Mononuclear cell (primary cell): Measurements from ENCODE around the gene ZXDC. TPM values are rescaled to one million over a fixed set of nuclear protein-coding genes. Genes with fewer than 3 reads are reported as not detected.

ENCODE experiments used
- H3K27me3 ChIP-seq: 2 replicates; pipeline ENCODE4 v1.6.0; 2011; ENCODE audit warnings: low read length, control low read depth; ENCODE audit not compliant: insufficient read depth
- H3K4me1 ChIP-seq: 2 replicates; pipeline ENCODE4 v1.5.1; 2011; ENCODE audit warnings: mild to moderate bottlenecking, low read length, control low read depth; ENCODE audit not compliant: insufficient read depth
- H3K4me3 ChIP-seq: 2 replicates; pipeline ENCODE4 v1.5.1; 2011; ENCODE audit warnings: mild to moderate bottlenecking, low read length, moderate library complexity
- H3K9me3 ChIP-seq: 2 replicates; pipeline ENCODE4 v1.5.1; 2011; ENCODE audit warnings: low read depth, mild to moderate bottlenecking, control low read depth, low read length
- total RNA-seq: library from RNA; depleted of rRNA; stranded (reverse); fragments of >200 nt; gene quantifications from one replicate; pipeline ENCODE4 v1.2.3, GENCODE V29; 2012

ZXDC gene
- total RNA-seq, 1 donor = 63.2 TPM

DNA sequence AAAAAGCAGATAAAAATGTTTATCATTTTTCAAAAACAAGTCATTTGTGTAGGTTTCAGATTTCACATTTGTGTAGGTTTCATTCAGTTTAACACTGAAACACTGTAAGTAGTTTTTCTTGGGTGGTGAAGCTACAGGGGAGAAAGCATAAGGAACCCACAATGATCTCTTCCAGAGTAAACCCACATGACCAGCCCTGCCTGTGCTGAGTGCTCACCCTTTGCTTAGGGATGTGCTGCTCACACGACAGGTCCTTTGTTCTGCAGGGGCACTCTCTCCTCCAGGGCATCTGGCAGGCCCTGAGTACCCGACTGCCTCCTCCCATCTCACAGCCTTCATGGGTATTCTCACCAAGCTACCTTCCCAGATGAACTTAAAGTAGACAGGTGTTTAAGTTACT is 28.9 kb downstream of the ZXDC start:
- H3K9me3 ChIP-seq = no peaks in the 10 kb centered on the region
- H3K4me1 ChIP-seq = no peaks in the 10 kb centered on the region
- no peak overlapping the region for H3K4me3 ChIP-seq
- H3K27me3 ChIP-seq = no peaks in the 10 kb centered on the region

DNA sequence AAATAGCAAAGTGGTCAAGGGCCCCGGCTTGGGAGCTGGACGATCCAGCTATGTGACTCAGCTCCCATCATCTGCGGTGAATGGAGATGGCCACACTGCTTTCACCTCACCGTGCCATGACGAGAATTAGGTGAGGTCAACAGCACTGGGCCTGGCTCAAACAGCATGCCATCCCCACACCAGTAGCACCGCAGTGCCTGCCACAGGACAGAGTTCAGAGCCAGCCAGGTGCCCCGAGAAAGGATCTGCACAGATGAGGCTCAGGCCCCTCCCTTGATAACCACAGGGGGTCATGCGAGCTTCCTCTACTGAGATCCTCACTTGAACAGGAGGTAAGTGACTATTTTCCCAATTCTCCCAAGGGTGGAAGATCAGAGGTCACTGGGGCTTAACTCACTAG is 29.4 kb downstream of the ZXDC start:
- Histone ChIP-seq H3K4me1 (no peaks in the 10 kb centered on the region), H3K9me3 (no peaks in the 10 kb centered on the region), H3K4me3 (no peak overlapping the region), H3K27me3 (no peaks in the 10 kb centered on the region)

DNA sequence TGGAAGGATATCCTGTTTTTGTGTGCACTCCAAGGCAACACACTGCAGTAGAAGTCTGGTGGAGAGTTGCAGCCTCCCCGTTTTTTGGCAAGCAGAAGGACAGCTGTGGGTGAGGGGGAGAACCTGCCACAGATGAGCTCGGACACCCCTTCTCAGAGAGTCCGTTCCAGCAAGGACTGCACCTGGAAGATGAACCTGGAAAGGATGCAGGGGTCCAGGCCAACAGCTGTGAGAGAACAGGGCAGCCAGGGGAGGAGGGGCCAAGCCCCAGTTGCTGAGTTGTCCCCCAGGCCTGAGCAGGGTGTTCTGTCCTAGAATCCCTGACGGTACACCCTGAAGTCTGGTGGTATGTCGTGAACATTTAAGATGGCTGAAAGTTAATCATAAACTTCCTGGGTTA is 30.2 kb downstream of the ZXDC start:
- Histone ChIP-seq H3K4me1 (no peaks in the 10 kb centered on the region), H3K9me3 (no peaks in the 10 kb centered on the region), H3K27me3 (no peaks in the 10 kb centered on the region), H3K4me3 (no peak overlapping the region)

DNA sequence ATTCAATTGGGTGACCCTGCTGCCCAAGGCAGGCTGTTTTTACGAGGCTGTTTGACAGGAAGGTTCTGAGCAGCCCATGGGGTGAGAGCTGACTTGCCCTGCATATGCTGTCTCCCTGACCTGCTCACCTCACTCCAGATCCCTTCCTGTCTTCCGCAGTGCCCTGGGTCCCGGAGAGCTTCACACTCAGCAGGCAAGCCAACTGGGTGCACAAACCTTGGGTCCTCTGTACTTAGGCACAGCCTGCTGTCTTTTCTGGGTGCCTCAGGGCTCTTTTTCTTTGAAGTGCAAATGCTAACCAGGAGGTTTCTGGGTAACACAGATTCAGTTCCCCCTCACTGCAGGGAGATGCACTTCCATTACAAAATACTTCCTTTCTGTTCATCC is 32.8 kb downstream of the ZXDC start:
- H3K27me3 ChIP-seq = no peaks in the 10 kb centered on the region
- no peak overlapping the region for H3K4me3 ChIP-seq
- H3K4me1 ChIP-seq = no peaks in the 10 kb centered on the region

DNA sequence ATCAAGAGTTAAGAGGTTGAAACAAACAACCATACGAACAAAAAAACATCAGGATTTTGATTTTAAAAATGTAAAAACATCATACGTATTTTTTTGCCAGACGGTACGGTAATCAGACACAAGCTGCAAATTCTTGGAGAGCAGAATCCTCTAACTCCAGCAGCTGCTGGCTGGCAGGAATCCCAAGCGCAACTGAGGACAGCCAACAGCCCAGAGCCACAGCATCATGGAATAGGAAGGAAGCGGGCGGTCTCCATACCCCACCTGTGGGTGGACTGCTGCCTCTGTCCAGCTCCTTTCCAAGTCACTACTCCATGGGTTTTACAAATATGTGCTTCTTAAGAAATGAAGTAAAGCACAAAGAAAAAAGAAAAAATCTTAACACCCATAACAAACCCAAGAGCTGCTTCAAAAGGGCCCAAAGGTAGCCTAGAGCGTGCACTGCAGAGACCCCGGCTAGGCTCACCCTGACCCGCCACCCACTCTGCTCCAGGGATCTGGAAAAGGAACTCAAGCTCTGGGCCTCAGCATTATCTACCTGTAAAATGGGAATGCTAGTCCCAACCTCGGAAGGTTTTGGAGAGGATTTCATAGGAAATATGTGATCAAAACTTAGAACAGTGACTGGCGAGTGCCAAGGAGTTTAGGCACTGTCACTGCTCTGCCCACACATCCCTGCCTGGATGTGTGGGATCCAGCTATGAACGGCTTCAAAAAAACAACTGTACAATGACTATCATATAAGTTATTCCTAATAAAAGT is 33.4 kb downstream of the ZXDC start:
- Histone ChIP-seq H3K9me3 (no peaks in the 10 kb centered on the region), H3K4me1 (no peaks in the 10 kb centered on the region), H3K4me3 (no peak overlapping the region), H3K27me3 (no peaks in the 10 kb centered on the region)

More for the DNA sequence above, 32.8 kb downstream of the ZXDC start:
- H3K9me3 ChIP-seq = no peaks in the 10 kb centered on the region

DNA sequence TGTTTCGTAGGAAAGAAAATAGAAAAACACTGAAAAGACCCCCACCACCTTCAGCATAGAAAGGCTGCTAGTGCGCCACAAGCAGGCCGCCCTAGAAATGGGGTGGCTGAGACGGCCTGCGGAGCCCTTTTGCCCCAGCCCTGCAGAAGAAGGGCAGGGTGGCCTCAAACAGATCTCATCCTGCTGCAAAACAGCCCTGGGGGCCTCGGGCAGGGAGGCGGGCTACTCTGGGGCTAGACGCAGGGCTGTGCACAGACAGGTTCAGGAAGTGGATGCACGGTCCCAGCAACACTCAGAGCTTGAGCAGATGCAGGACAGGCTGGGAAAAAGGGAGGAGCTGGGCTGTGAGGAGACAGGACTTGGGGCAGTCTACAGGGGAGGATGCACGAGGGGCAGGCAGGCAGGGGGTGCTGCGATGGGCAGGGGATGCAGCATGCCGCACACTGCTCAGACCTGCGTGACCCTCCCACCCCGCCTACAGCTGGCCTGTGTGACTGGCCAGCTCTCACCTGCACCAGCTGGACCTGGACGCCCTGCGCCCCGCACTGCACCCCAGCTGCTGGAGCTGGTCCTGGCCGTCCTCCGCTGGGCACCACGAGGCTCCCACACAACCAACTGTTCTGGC is 34.3 kb downstream of the ZXDC start:
- no peak overlapping the region for H3K4me3 ChIP-seq
- no peaks in the 10 kb centered on the region for H3K9me3 ChIP-seq
- H3K27me3 ChIP-seq = no peaks in the 10 kb centered on the region
- H3K4me1 ChIP-seq = no peaks in the 10 kb centered on the region

DNA sequence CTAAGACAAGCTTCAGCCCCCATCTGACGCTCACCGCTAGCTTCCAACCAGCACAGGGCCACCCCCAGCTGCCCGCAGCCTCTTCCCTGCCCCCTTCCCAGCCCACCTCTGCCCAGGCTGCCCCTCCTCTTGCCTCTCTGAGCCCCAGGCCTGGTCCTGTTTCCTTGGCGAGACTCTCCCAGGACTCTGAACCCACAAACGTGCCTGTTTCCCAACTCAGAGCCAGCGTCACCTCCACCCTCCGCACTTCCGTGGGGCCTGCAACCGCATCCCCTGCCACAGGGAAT is 35.0 kb downstream of the ZXDC start:
- H3K4me3 ChIP-seq = no peak overlapping the region
- H3K9me3 ChIP-seq = no peaks in the 10 kb centered on the region
- no peaks in the 10 kb centered on the region for H3K4me1 ChIP-seq
- no peaks in the 10 kb centered on the region for H3K27me3 ChIP-seq

DNA sequence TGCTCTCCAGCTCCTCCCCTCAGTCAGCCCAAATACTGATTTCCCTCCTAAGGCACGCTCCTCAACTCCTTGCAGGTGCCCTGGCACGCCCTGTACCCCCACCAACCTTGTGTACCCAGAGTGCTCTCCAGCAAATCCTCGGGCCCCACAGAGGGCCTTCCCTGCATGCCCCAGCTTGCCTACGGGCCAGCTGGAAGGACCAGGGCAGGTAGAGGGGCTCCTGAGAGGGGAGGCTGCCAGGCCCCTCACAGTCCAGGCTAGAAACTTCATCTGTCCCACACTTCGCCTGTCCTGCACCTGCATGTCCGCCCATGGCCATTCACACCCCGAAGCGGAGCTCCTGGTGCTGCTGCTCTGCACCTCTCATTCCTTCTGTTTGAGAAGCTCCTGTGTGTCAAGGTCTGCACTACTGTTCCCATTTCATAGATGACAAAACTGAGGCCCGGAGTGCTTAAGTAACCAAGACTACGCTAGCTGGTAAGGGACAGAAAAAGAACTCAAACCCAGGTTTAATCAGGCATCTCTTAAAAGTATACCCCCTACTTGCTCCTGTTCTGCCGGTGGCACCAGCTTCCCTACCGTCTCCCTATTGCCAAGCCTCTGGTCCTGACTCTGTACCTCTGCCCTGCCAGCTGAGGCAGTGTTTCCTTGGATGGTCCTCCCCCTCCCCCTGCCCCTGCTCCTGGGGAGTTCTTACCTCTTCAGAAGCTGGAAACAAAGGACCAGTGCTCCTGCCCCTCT is 35.6 kb downstream of the ZXDC start:
- Histone ChIP-seq H3K4me3 (no peak overlapping the region), H3K27me3 (no peaks in the 10 kb centered on the region), H3K9me3 (no peaks in the 10 kb centered on the region), H3K4me1 (no peaks in the 10 kb centered on the region)

DNA sequence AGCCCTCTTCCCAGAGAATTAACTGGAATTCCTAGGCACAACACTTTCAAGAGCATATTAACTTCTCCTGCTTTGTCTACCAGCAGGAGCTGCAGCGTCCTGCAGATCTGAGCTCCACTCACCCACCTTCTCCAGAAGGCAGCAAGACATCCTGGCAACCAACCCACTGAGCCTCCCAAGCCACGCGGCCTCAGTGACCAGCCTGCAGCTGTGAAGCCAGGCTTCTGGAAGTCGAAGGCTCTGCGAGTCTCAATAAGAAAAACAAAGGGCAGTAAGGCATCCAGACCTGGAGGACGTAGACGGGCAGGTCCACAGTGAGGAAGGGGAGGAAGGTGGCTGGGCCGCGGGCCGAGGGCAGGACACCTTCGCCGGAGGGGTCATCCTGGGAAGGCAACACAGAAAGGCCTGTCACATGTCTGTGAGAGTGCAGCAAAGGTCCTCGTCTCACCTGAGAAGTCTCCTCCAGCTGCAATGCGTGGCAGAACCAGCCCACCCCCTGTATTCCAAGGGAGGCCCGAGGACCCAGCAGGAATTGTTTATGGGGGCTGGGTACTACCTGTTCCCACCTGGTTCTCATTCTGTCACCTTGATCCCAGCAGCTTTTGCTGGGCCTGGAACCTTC is 36.2 kb downstream of the ZXDC start:
- no peak overlapping the region for H3K4me3 ChIP-seq

DNA sequence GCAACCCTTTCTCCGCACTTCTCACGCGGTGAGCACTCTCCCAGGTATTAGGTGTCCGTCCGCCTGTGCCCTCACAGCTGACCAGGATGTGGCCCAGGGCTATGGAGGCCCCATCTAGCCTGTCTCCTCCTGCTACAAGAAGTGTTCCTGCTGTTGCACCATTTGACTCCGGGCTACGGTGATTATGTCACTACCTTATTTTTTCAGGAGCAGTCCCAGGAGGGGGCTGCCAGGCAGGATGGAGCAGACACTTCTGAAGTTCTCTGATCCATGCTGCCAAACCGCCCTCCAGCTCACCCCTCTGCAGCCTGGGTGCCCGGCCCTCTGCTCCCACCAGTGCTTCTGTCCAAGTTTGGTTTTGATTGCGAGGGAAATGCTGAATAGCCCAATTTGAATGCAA is 36.9 kb downstream of the ZXDC start:
- Histone ChIP-seq H3K4me3 (no peak overlapping the region), H3K4me1 (no peaks in the 10 kb centered on the region), H3K9me3 (no peaks in the 10 kb centered on the region), H3K27me3 (no peaks in the 10 kb centered on the region)

More for the DNA sequence above, 36.2 kb downstream of the ZXDC start:
- Histone ChIP-seq H3K9me3 (no peaks in the 10 kb centered on the region), H3K27me3 (no peaks in the 10 kb centered on the region), H3K4me1 (no peaks in the 10 kb centered on the region)

DNA sequence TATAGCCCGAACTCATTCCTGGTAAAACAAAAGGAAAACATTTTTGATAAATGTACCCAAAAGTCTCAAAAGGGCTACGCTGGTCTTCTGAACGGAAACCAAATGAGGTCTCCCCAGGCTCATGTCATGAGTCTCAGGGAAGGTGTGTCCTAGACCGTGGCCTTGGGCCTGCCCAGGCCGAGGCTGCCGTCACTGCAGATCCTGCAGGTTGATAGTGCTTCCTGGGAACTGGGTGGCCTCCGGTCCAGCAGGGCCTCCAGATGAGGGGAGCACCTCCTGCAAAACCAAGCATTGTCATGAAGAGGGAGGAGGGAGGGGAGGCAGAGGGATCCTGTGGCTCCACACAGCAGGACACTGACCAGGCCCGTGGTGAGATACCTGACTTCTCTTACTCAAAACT is 37.5 kb downstream of the ZXDC start:
- Histone ChIP-seq H3K4me1 (no peaks in the 10 kb centered on the region), H3K27me3 (no peaks in the 10 kb centered on the region), H3K4me3 (no peak overlapping the region), H3K9me3 (no peaks in the 10 kb centered on the region)

DNA sequence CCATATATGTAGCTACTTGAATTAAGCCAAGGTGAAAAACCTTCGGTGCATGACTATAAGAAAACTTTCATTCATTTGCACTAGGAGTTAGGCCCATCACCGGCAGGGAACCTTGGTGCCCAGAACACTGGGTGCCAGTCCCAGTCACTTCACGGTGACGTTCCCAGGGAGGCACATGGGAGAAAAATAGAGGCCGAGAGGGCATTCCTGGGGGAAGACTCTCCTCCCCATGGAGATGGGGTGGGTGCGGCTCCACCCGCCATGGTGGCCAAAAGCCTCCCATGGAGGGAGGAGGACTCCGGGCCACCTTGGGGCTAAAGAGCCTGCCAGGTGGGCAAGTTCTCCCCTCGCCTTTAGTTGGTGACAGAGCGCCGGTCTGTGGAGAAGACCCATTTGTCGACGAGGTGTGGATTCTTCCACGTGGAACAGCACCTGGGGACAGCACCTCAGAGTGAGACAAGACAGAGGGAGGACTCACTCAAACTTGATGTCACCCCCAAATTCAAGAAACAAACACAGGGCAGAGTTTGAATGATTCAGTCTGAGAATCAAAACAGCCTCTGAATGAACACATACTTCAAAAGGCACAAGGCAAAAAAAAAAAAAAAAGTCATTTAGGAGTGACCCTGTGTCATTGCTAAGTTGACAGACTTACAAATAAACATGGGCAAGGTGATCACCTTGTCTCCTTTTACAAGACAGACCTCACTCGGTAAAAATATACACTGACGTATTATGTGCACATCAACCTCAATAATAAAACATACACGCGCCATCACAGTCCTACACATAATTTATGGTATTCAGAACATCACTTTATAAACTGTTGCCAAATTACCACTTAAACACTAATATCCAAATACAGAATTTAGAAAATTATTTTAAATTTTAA is 38.6 kb downstream of the ZXDC start:
- Histone ChIP-seq H3K4me3 (no peak overlapping the region), H3K9me3 (no peaks in the 10 kb centered on the region), H3K4me1 (no peaks in the 10 kb centered on the region), H3K27me3 (no peaks in the 10 kb centered on the region)

DNA sequence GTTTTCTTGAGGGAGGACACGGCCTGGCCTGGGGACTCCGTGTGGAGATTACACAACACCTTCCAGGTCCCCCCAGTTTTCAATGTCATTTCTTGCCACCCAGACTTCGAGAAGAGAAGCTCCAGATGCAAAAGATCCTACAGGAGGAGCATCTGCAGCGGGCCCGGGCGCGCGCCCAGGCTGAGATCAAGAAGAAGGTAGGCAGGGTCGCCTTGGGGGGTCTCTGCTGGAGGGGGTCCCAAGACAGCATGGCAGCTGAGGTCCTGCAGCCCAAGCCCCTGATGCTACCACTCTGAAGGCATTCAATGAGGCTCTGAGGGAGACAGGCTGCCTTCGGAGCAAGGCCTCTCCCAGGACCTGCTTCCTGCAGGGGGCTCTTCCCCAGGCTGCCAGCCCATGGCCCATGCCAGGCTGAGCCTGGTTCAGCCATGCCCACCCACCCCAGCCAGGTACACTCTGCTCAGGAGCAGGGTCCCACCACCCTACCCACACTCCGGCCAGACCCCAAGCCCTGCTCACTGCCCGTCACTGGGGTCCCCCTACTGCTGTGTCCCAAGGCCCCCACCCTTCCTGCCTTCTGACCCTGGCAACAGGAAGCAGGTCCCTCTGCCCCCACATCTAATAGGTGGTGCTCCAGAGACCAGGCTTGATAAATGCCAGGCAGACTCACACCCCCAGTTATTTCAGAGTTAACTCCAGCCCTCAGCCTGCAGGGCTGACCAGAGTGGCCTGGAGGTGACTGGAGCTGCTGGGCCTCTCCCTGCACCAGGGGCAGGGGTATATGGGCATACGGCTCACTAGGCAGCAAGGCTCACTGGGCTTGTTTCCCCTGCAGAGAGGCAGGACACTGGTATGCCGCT is 40.0 kb downstream of the ZXDC start:
- Histone ChIP-seq H3K4me3 (no peak overlapping the region), H3K27me3 (no peaks in the 10 kb centered on the region), H3K9me3 (no peaks in the 10 kb centered on the region), H3K4me1 (no peaks in the 10 kb centered on the region)

DNA sequence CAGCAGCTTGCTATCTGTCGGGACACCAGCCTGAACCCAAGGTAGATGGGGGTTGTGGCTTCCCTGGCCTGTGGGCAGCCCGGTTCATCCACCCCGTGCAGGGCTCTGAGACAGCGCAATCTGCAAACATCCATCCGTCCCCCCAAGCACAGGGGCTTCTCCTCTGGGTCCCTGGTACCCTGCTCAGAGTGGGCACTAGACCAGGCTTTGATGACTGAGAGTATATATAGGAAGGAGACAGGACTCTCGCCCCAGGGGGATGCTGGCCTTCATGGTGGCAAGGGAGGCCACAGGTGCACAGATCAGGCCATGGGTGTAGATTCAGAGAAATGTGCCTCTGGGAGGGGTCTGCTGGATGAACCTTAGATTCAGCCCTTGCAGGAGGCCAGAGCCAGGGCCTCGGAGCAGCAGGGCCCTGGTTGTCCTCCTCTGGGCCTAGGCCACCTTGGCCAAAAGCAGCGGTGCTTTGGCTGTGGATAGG is 40.7 kb downstream of the ZXDC start:
- no peaks in the 10 kb centered on the region for H3K4me1 ChIP-seq
- no peak overlapping the region for H3K4me3 ChIP-seq
- no peaks in the 10 kb centered on the region for H3K27me3 ChIP-seq
- no peaks in the 10 kb centered on the region for H3K9me3 ChIP-seq
